HG03575 (cell line): Measurements from ENCODE around the gene CACNB1.

ENCODE experiments used
- ATAC-seq: cut with Tn5 transposase; IDR thresholded peaks from one replicate; pipeline ENCODE4 v1.9.1; 2021; ENCODE audit not compliant: unreplicated experiment, insufficient number of reproducible peaks, low FRiP score; ENCODE audit errors: extremely low read depth

The CACNB1 gene

DNA sequence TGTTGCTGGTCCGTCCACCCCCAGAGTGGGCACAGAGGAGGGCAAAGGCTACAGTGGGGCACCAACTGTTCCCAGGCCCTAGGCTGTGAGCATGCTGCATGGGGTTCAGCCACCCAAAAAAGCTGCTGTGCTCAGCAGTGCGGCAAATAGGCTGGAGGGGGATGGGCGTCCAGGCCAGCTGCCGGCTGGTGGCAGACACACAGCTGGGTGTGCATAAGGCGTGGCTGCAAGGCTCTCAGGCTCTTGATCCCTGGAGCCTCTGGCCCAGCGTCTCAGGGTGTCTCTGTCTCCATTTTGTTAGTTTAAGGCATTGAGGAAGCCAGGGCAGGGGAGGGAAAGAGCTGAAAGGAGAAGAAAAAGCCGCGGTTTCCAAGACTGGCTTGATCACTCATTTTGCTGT, 11.4 kb upstream of the CACNB1 start:
- ATAC-seq = no peak

- no peak for ATAC-seq
Observed at GRCh38 chr17:39208136-39208535, 10.7 kb upstream of the CACNB1 start.

DNA sequence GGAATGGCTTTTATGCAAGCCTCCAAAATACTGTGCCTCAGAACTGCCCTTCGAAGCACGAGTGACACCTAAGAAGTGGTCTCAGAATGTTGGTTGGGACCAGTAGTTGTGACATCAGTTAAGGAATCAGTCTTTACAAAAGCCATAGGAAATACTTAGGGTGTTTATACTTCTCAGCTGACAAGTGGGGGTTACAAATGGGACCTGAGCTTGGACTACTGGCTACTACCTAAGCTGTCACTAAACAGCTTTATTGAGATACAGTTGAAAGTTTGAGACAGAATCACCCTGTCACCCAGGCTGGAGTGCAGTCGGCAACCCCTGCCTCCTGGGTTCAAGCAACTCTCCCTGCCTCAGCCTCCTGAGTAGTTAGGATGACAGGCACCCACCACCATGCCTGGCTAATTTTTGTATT, 7.7 kb upstream of the CACNB1 start:
- no peak for ATAC-seq

DNA sequence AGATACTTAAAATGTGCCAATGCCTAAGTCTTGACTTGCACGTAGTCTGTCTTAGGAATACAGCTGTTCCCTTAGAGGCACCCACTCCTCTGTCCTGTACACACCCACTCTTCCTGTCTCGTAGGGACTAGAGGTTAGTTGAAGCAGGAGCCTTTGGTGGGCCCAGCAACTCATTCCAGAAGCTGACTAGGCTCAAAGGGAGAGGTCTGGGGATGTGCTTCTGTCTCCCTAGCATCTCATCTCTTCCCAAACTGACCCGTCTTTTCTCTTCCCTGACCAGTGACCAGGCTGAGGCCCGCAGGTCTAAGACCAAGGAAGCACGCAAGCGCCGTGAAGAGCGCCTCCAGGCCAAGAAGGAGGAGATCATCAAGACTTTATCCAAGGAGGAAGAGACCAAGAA, 6.8 kb upstream of the CACNB1 start:
- no peak for ATAC-seq

DNA sequence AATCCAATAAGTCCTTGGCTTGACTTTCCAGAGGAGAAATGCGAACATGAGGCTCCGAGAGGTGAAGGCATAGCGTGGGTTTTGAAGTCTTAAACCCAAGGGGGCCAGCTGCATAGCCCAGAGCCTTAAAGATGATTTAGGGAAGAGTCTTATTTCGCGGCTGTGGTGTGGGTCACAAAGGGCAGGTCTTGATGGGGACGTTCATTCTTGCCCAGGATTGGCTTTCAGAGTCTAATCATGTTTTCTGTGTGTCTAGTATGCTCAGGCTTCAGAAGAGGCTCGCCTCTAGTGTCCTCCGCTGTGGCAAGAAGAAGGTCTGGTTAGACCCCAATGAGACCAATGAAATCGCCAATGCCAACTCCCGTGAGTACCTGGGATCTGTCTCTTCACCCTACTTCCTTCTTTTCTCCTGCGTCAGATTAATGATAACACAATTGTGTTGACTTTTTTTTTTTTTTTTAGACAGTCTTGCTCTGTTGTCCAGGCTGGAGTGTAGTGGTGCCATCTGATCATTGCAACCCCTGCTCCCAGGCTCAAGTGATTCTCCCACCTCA, 3.6 kb upstream of the CACNB1 start:
- ATAC-seq = no peak

- ATAC-seq = no peak
Observed at GRCh38 chr17:39200070-39200879, 2.8 kb upstream of the CACNB1 start, which contains the start of gene RPL19. Gene RPL19, plus strand, starts transcription at chr17:39200283. Its CDS starts 62 bp downstream, at chr17:39200345.

DNA sequence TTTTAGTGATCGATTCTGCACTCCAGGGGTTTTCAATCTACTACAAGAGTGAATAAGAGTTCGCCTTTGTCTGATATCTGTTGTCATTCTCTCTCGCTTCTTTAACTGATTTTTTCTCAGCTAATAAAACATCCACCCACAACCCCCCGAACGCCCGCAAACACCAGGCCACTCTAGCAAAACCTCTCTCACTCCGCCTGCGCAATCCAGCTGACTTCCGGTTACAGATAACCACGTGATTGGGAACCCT, 2.3 kb upstream of the CACNB1 start:
- no peak for ATAC-seq

DNA sequence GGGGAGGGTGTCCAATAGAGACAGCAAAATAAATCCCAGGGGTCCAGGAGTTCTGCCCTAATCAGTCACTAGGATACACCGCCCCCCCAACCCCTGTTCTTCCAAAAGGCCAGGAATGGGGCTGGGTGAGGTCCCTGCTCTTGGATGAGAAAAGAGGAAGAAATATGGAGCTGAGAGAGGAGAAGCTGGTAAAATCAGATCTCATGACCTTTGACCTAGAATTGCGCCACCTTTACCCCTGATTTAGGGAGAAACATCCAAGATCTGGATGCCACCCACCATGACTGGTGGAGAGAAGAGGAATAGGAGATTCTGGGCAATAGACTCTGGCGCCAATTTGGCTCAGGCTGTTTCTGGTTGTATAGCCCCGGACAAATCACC, 707 bp upstream of the CACNB1 start:
- no peak for ATAC-seq

GRCh38 chr17:39196808-39197291, 619 bp downstream of the CACNB1 start:
- no peak for ATAC-seq

DNA sequence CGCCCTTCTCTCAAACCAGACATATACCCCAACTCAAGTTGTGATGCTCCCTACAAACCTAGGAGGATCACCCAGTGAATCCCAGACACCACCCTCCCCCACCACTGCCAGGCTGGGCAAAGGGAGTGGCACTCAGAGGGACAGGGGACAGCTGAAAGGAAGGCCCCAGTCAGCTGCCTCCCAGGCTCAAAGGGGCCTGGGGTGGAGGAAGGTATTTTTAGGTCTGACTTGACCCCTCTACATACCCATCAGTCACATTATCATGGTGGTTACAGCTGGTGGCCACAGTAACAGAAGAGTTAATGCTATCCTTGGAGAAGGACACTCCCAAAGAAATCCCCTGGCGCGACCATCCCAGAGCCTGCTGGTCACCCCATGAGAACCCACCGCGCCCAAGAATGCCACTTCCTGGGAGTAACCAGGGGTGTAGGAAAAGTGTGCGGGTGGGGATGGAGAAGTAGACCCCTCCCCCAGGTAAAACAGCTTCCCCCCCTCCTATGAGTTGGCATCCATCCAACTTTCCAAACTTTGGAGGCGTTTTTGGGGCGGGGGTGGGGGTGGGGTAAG, 1.1 kb downstream of the CACNB1 start:
- ATAC-seq = no peak

DNA sequence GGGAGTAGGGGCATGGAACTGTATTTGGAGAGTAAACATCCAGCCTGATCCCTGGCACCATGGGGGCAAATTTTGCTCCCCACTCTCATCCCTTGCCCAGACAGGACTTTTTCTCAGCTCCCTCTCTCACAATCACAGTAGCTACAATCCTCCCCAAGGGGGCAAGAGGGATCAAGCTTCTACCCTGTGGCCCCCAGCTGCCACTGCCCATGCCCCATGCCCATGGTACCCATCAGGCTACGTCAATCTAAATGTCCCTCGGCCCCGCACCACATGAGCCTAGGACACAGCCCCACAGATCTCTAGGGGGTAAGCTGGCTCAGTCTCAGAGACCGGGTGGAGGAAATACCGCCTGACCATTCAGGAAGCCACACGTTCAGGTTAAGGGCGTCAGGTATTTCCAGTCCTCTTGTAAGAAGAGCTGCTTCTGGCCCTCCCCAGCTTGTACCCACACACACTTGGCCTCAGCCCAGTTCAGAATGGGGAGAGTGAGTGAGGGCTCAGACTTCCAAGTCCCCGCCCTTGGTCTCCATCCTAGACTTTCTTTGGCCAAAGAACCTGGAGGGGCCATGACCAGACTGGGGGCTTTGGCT, 1.8 kb downstream of the CACNB1 start:
- ATAC-seq = no peak

DNA sequence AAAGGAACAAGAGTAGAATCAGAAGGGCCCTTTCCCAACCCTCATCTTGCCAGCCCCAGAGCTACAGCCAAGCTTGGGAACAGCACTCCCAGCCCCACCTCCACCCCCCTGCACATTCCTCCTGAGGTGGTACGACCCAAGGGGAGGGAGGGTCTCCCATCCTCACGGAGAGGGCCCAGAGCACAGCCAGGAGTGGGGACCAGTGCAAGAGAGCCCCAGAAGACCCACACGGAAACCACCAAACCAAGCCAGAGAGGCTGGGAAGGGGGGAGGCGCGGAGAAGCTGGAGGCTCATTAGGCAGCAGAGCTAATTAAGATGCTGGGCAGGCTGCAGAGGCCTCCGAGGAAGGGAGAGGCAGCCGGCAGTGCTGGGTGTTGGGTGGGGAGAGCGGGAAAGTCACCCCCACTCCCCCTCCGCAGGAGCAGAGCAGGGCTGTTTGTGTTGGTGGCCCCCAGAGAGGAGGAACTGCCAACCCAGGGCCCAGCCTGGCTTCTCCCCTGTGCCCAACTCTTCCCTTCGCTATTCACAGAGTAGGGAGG, 2.4 kb downstream of the CACNB1 start:
- no peak for ATAC-seq

GRCh38 chr17:39194089-39194984, 3.1 kb downstream of the CACNB1 start:
- no peak for ATAC-seq

GRCh38 chr17:39193346-39193745, 4.1 kb downstream of the CACNB1 start:
- ATAC-seq = no peak

DNA sequence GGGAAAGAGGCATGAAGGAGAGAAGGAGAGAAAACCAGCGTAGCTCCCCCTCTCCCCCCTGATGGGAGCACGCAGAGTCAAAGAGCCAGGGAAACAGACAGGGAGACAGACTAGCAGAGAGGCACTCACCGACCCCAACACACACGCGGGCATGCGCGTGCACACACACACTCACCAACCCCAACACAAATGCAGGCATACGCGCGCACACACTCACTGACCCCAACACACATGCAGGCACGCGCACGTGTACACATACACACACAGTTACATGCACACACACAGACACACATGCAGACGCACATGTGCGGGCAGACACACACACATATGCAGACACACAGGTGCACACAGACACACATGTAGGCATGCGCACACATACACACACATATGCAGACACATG, 4.6 kb downstream of the CACNB1 start:
- no peak for ATAC-seq

- no peak for ATAC-seq
Observed at GRCh38 chr17:39191750-39192510, 5.5 kb downstream of the CACNB1 start.

- ATAC-seq = no peak
Observed at GRCh38 chr17:39187152-39187830, 10.2 kb downstream of the CACNB1 start.

DNA sequence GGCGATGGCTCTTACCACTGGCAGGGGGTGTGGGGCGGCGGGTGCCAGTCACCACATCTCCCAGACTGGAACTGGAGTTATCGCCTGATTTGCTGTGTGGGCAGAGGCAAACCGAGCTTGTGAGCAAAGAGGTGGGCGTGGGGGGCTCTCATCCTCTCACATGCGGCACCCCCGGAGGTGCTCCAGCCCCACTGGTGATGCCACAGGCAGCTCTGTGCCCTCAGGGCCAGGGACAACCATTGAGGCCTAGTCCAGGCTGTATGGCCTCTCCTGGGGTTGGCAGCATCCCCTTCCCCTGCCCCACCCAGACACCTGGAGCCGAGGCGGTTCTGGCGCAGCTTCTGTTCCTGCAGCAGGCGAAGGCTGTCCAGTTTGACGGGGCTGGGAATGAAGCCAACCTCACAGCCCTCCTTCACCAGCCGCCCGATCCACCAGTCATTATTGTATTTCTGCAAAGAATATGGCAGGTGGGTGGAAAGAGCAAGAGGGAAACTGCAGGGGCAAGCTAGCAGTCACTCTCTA, 10.9 kb downstream of the CACNB1 start:
- ATAC-seq = no peak
